ENCODE data around the gene CABLES2.
"Not testable (repeated sequence)": the region's sequence is repeated elsewhere in the genome, so short reads cannot be mapped to it uniquely, and the experiment has no call there.

The CABLES2 gene

GRCh38 chr20:62430866-62431447, 23.9 kb upstream of the CABLES2 start:
- Histone ChIP-seq H3K27me3 (ENCODE audit: control insufficient read depth, insufficient read depth, low read length) (peaks cover 70% of the 10 kb centered on the region), H3K9me3 (replicated peaks; ENCODE audit: low read length) (no peaks in the 10 kb centered on the region), H3K36me3 (ENCODE audit: insufficient read depth, low read length) (no peaks in the 10 kb centered on the region), H3K9ac (ENCODE audit: low read depth, low read length) (no peak overlapping the region), H3K4me3 (ENCODE audit: low read length) (no peak overlapping the region), H3K4me2 (ENCODE audit: low read length) (no peak overlapping the region), H3K4me1 (ENCODE audit: control insufficient read depth, insufficient read depth, low read length) (no peaks in the 10 kb centered on the region)

DNA sequence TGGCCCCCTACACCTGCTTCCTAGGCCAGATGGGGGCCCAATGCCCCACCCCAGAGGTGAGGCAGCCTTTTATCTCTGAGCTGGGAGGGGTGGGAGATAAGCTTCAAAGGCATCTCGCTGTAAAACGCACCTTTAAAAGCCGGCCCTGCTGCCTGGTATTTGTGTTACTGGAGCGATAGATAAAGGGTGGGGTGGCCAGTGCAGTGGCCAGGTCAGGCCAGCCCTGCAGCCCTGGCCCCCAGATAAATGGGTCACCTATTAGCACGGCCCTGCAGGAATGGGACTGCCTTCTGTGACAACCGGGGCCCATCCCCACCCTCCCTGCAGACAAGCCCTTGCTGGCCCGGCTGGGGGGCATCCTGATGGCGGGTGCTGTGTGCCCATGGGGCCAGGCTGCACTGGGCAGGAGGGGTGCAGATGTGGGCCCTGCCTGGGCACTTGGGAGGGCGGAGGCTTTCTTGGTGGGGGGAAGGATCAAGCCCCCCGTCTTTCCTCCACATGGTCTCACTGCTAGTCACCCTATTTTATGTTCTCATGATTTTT, 23.3 kb upstream of the CABLES2 start:
- H3K9ac ChIP-seq (ENCODE audit: low read depth, low read length) = no peak overlapping the region
- peaks cover 67% of the 10 kb centered on the region for H3K27me3 ChIP-seq (ENCODE audit: control insufficient read depth, insufficient read depth, low read length)
- H3K9me3 ChIP-seq (replicated peaks; ENCODE audit: low read length) = no peaks in the 10 kb centered on the region
- H3K4me1 ChIP-seq (ENCODE audit: control insufficient read depth, insufficient read depth, low read length) = no peaks in the 10 kb centered on the region
- no peak overlapping the region for H3K4me3 ChIP-seq (ENCODE audit: low read length)
- no peak overlapping the region for H3K4me2 ChIP-seq (ENCODE audit: low read length)
- H3K36me3 ChIP-seq (ENCODE audit: insufficient read depth, low read length) = no peaks in the 10 kb centered on the region

DNA sequence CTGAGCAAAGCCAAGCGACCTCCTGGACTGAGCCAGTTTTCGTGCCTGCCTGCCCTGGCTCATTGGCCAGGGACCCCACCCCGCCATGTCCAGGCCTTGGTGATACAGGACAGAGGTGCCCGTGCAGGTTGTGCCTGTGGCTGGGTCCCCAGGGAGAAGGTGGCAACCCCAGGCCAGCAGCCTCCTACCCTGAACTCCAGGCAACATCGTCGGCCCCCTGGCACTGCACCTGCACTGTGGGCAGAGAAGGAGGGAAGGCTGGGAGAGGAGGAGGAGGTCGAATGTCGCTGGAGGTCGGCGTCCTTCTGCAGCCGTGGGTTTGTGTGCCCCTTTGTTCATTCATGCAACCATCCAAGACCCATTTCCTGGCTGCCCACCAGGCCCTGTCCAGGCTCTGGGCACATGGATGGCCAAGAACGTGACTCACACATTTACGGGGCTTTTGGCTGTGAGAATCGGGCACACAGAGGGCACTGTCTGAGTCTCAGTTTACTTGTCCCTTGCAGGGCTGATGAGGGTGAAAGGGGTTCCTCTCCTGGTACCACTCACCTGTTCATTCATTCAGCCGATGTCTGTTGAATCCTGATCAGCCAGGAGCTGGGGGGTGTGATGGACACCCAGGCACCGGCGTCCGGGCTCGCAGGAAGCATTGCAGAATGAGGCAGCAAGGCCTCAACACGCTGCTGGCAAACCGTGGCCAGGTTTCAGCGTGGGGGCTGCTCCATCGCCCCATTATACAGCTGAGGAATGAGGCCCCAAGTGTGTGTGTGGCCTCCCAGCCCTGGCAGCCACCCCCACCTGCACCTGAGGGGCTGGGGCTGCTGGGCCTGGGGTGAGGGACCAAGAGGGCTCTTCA, 22.6 kb upstream of the CABLES2 start:
- Histone ChIP-seq H3K9me3 (replicated peaks; ENCODE audit: low read length) (no peaks in the 10 kb centered on the region), H3K4me2 (ENCODE audit: low read length) (no peak overlapping the region), H3K4me1 (ENCODE audit: control insufficient read depth, insufficient read depth, low read length) (no peaks in the 10 kb centered on the region), H3K36me3 (ENCODE audit: insufficient read depth, low read length) (no peaks in the 10 kb centered on the region), H3K9ac (ENCODE audit: low read depth, low read length) (no peak overlapping the region), H3K4me3 (ENCODE audit: low read length) (no peak overlapping the region), H3K27me3 (ENCODE audit: control insufficient read depth, insufficient read depth, low read length) (peaks cover 65% of the 10 kb centered on the region)

GRCh38 chr20:62428396-62429295, 21.6 kb upstream of the CABLES2 start:
- Histone ChIP-seq H3K4me1 (ENCODE audit: control insufficient read depth, insufficient read depth, low read length) (no peaks in the 10 kb centered on the region), H3K9me3 (replicated peaks; ENCODE audit: low read length) (no peaks in the 10 kb centered on the region), H3K4me3 (ENCODE audit: low read length) (no peak overlapping the region), H3K9ac (ENCODE audit: low read depth, low read length) (no peak overlapping the region), H3K4me2 (ENCODE audit: low read length) (no peak overlapping the region), H3K36me3 (ENCODE audit: insufficient read depth, low read length) (no peaks in the 10 kb centered on the region), H3K27me3 (ENCODE audit: control insufficient read depth, insufficient read depth, low read length) (peaks cover 63% of the 10 kb centered on the region)

GRCh38 chr20:62428002-62428372, 20.9 kb upstream of the CABLES2 start:
- H3K36me3 ChIP-seq (ENCODE audit: insufficient read depth, low read length) = no peaks in the 10 kb centered on the region
- H3K9me3 ChIP-seq (replicated peaks; ENCODE audit: low read length) = no peaks in the 10 kb centered on the region
- H3K4me2 ChIP-seq (ENCODE audit: low read length) = no peak overlapping the region
- H3K9ac ChIP-seq (ENCODE audit: low read depth, low read length) = no peak overlapping the region
- no peak overlapping the region for H3K4me3 ChIP-seq (ENCODE audit: low read length)
- H3K4me1 ChIP-seq (ENCODE audit: control insufficient read depth, insufficient read depth, low read length) = no peaks in the 10 kb centered on the region
- H3K27me3 ChIP-seq (ENCODE audit: control insufficient read depth, insufficient read depth, low read length) = peaks cover 63% of the 10 kb centered on the region

DNA sequence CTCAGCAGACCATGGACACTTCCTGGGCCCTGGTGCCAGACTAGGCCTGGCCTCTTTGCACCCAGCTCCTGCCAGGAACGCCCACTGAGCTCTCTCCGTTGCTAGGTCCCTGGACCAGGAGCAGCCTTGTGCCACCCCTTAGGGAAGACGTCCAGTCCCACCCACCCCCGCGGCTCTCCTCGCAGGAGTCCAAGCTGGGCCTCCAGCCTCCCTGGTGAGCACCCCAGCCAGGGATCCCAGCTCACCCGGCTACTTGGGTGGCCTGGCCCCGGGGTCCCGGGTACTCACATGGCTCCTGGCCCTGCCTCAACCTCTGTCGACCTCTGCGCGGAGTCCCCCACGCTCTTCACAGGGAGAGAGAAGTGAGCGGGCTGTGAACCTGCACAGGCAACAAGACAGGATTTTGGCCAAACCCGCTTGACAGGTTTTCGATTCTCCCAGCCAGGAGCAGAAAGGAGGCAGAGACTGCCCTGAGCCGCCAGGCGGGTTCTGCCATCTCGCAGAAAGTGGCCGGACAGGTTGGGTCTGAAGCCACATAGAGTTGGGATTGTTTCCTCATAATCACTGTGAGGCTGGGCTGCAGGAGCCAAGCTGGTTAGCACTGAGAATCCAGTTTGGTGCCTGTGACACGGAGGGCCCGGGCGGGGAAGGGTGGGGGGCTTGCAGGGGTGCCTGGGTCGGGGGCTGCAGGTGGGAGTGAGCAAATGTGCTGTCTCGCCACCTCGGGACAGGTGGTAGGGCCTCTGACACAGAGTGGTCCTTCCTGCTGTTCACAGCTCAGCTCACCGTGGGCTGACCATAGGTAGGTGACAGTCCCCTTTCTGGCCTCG, 20.3 kb upstream of the CABLES2 start, which contains the start of gene RBBP8NL:
RBBP8NL (minus strand) TSS at position 368 of the 830 bp plus-strand sequence. CDS start 7,892 bp downstream, outside the sequence.
- Histone ChIP-seq H3K9me3 (replicated peaks; ENCODE audit: low read length) (no peaks in the 10 kb centered on the region), H3K4me1 (ENCODE audit: control insufficient read depth, insufficient read depth, low read length) (no peaks in the 10 kb centered on the region), H3K9ac (ENCODE audit: low read depth, low read length) (no peak within 1 kb of the TSS), H3K4me2 (ENCODE audit: low read length) (no peak within 1 kb of the TSS), H3K4me3 (ENCODE audit: low read length) (no peak within 1 kb of the TSS), H3K36me3 (ENCODE audit: insufficient read depth, low read length) (no peaks in the 10 kb centered on the region), H3K27me3 (ENCODE audit: control insufficient read depth, insufficient read depth, low read length) (peaks cover 61% of the 10 kb centered on the region)

- no peak overlapping the region for H3K9ac ChIP-seq (ENCODE audit: low read depth, low read length)
- H3K4me2 ChIP-seq (ENCODE audit: low read length) = no peak overlapping the region
- H3K9me3 ChIP-seq (replicated peaks; ENCODE audit: low read length) = no peaks in the 10 kb centered on the region
- H3K4me3 ChIP-seq (ENCODE audit: low read length) = no peak overlapping the region
- H3K4me1 ChIP-seq (ENCODE audit: control insufficient read depth, insufficient read depth, low read length) = no peaks in the 10 kb centered on the region
- H3K27me3 ChIP-seq (ENCODE audit: control insufficient read depth, insufficient read depth, low read length) = peaks cover 56% of the 10 kb centered on the region
- H3K36me3 ChIP-seq (ENCODE audit: insufficient read depth, low read length) = no peaks in the 10 kb centered on the region
These were observed 19.6 kb upstream of the CABLES2 start for GRCh38 chr20:62426699-62427131.

DNA sequence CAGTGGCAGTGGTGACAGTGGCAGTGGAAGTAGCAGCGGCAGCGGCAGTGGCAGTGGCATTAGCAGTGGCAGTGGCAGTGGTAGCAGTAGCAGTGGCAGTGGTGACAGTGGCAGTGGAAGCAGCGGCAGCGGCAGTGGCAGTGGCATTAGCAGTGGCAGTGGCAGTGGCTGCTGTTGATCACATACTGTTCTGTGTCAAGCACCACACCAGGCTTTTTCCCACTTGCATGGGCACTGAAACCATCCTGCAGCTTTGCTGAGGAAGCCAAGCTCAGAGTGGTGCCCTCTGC, 18.9 kb upstream of the CABLES2 start:
- not testable (repeated sequence) for H3K4me2 ChIP-seq (ENCODE audit: low read length); H3K4me1 ChIP-seq (ENCODE audit: control insufficient read depth, insufficient read depth, low read length); H3K9ac ChIP-seq (ENCODE audit: low read depth, low read length); H3K9me3 ChIP-seq (replicated peaks; ENCODE audit: low read length); H3K4me3 ChIP-seq (ENCODE audit: low read length); H3K36me3 ChIP-seq (ENCODE audit: insufficient read depth, low read length)
- H3K27me3 ChIP-seq (ENCODE audit: control insufficient read depth, insufficient read depth, low read length) = peaks cover 49% of the 10 kb centered on the region

DNA sequence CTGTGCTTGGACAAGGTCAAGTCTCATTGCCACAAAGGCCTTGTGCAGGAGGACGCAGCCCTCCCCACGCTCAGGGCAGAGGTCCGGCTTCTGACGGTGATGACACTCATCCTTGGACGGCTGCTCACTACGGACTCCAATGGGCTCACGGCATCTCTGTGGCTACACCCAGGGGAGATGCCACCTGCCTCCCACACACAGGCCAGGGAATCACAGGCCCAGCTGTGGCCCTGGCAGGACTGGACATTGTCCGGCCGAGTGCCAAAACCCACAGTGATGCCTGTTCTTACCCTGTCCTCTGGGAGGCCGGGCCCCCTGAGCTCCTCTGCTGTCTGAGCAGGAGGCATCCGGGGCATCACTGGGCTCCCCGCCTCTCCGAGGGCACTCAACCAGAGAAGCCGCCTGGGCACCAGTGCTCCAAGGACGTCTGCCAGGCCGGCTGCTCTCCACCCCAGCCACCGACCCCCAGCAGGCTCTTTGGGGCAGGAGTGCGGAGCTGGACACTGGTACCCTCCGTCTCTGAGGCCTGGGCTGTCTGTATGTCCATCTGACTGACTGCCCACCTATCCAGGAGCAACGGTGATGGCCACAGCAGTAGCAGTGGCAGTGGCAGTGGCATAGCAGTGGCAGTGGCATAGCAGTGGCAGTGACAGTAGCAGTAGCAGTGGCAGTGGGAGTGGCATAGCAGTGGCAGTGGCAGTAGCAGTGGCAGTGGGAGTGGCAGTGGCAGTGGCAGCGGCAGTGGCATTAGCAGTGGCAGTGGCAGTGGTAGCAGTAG, 18.4 kb upstream of the CABLES2 start:
- H3K27me3 ChIP-seq (ENCODE audit: control insufficient read depth, insufficient read depth, low read length) = peaks cover 45% of the 10 kb centered on the region
- H3K4me2 ChIP-seq (ENCODE audit: low read length) = no peak overlapping the region
- no peak overlapping the region for H3K9ac ChIP-seq (ENCODE audit: low read depth, low read length)
- H3K4me3 ChIP-seq (ENCODE audit: low read length) = no peak overlapping the region
- H3K4me1 ChIP-seq (ENCODE audit: control insufficient read depth, insufficient read depth, low read length) = no peaks in the 10 kb centered on the region
- no peaks in the 10 kb centered on the region for H3K9me3 ChIP-seq (replicated peaks; ENCODE audit: low read length)
- H3K36me3 ChIP-seq (ENCODE audit: insufficient read depth, low read length) = no peaks in the 10 kb centered on the region
